Esophagus muscularis mucosa (tissue), 4 donors: ENCODE data around the gene CARMIL3.

Source experiments
- EP300 ChIP-seq: sonication (generic); formaldehyde crosslinking; IDR thresholded peaks from one replicate; pipeline ENCODE4 v1.6.1; 2017; ENCODE audit warnings: antibody characterized with exemption
- POLR2A ChIP-seq: fragments of 450-650 bp; IDR thresholded peaks from one replicate; pipeline ENCODE4 v1.6.1; 2017; ENCODE audit warnings: antibody characterized with exemption, moderate library complexity, mild to moderate bottlenecking, low read depth
- POLR2AphosphoS5 ChIP-seq, 2 donors: sonication (generic); formaldehyde crosslinking; IDR thresholded peaks; one replicate each; pipeline ENCODE4 v1.6.1; 2017; ENCODE audit warnings: antibody characterized with exemption in 2 of 2
- TF ChIP-seq, protein P1 (sequence below), 3 experiments: fragments of 200-600 bp in 2 of 3; fragments of 450-650 bp in 1 of 3; sonication (generic) in 2 of 3; IDR thresholded peaks; one replicate each; pipeline ENCODE4 v1.5.1; 2017 to 2019; ENCODE audit warnings: antibody characterized with exemption in 3 of 3, mild to moderate bottlenecking in 2 of 3, moderate library complexity in 1 of 3

DNA sequence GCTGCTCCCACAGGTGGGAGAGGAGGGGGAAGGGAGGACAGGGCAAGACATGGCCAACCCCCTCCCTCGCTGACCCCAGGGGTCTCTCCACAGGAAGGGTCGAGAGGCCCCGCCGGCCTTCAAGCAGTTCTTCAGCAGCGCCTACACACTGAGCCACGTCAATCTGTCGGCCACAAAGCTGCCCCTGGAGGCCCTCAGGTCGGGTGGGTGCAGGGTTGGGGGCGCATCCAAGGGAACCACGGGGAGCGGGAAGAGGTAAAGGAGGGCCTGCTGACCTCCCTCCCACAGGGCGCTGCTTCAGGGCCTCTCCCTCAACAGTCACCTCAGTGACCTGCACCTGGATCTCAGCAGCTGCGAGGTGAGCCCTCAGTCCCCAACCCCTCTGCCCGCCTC lies 6.1 kb downstream of the CARMIL3 start:
- TF ChIP-seq, protein P1, sequence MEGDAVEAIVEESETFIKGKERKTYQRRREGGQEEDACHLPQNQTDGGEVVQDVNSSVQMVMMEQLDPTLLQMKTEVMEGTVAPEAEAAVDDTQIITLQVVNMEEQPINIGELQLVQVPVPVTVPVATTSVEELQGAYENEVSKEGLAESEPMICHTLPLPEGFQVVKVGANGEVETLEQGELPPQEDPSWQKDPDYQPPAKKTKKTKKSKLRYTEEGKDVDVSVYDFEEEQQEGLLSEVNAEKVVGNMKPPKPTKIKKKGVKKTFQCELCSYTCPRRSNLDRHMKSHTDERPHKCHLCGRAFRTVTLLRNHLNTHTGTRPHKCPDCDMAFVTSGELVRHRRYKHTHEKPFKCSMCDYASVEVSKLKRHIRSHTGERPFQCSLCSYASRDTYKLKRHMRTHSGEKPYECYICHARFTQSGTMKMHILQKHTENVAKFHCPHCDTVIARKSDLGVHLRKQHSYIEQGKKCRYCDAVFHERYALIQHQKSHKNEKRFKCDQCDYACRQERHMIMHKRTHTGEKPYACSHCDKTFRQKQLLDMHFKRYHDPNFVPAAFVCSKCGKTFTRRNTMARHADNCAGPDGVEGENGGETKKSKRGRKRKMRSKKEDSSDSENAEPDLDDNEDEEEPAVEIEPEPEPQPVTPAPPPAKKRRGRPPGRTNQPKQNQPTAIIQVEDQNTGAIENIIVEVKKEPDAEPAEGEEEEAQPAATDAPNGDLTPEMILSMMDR (IDR thresholded peaks at IDR 0.05): no peak
- TF ChIP-seq POLR2A (no peak), POLR2AphosphoS5 (IDR thresholded peaks at IDR 0.05) (no peak), EP300 (no peak)
